Measurements from ENCODE around the gene PDE4B. TPM values are rescaled to one million over a fixed set of nuclear protein-coding genes. Genes with fewer than 3 reads are reported as not detected.
A peak's percentile ranks its signal among the peaks of the same experiment; 100 is the strongest.

Gene PDE4B
- total RNA-seq, 4 donors from 2014 or later, result 0.08 to 6.7 (median 3.4) TPM

- TF ChIP-seq CTCF (IDR thresholded peaks at IDR 0.05), result no peak
- TF ChIP-seq POLR2A (IDR thresholded peaks at IDR 0.05), result no peak
- H3K4me1 ChIP-seq, result peaks cover 0 to 32% (median 14%) of the 10 kb centered on the region in 3 donors
- DNase-seq, result no peak
- no peaks in the 10 kb centered on the region for H3K9me3 ChIP-seq
- no peaks in the 10 kb centered on the region for H3K36me3 ChIP-seq
- WGBS, 2 donors, result 66 to 86% methylated on average over 6 of the region's 6 CpGs
- H3K27me3 ChIP-seq, result no peaks in the 10 kb centered on the region
- intact Hi-C loops (cut with DNase I), result no loop called here
- H3K4me3 ChIP-seq, result no peak overlapping the region
- no peak overlapping the region for H3K27ac ChIP-seq
Measured at GRCh38 chr1:66296951-66297350, 504.3 kb downstream of the PDE4B start.

DNA sequence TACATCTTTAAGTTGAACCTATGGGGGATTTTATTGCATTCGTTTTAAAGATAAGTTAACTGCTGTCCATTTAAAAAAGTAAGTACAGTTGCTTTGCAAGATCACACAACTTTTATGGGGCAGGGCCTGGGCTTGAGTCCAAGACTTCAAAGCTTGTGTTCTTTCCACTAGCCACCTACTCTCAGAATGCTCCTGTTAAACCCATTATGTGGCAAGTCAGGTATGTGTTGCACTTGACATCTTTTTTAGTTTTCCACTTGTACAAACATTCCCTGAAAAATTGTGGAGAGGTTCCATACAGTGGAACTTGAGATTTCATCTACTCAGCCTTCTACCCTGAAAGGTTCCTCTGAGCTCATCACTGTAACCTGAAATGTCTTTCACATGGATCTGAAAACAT, 505.8 kb downstream of the PDE4B start:
- Histone ChIP-seq H3K27ac (no peak overlapping the region), H3K27me3 (no peaks in the 10 kb centered on the region), H3K4me1 (peaks cover 0 to 41% (median 17%) of the 10 kb centered on the region in 3 donors), H3K36me3 (no peaks in the 10 kb centered on the region), H3K9me3 (no peaks in the 10 kb centered on the region), H3K4me3 (no peak overlapping the region)
- TF ChIP-seq POLR2A (IDR thresholded peaks at IDR 0.05) (no peak), CTCF (IDR thresholded peaks at IDR 0.05) (no peak)
- 44 to 64% methylated on average over 1 of the region's 1 CpG for WGBS, 2 donors
- intact Hi-C loops (cut with DNase I), result no loop called here
- no peak for DNase-seq

DNA sequence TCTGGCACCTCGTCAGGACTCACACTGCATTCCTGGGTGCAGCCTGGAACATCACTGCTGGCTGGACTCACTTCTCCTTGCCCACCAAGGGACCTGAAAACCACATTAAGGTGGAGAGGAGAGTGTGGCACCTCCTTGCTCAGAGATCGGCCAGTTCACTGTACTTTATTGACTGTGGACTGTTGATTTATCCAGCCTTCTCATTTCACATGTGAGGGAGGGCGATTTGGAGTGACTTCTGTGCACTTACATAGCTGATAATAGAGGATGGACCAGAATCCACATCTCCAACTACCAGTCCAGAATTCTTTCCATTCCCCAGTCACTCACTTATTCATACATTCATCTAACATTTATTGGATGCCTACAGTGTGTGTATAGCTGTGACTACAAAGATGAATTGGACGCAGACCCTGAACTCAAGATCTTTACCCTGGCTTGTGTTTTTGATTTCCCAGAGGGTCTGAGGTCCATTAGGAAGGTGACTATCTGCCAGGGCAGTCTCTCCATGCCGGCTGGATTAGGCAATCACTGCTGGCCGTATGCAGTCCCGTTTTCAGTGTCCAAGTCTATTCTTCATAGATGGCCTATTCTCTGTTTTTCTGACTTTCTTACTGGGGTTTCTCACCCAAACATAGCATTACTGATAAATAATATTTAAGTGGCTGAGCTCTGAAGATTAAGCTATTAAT, 507.7 kb downstream of the PDE4B start:
- H3K4me3 ChIP-seq, result peak overlapping the region in 1 of 4 donors; percentile 31
- DNase-seq, result no peak
- 64 to 65% methylated on average over 7 of the region's 7 CpGs for WGBS, 2 donors
- no peaks in the 10 kb centered on the region for H3K36me3 ChIP-seq
- intact Hi-C loops (cut with DNase I), result no loop called here
- TF ChIP-seq POLR2A (IDR thresholded peaks at IDR 0.05), result no peak
- no peak for TF ChIP-seq CTCF (IDR thresholded peaks at IDR 0.05)
- peak overlapping the region; percentile 19 to 53 (median 48) for H3K27ac ChIP-seq
- H3K27me3 ChIP-seq, result no peaks in the 10 kb centered on the region
- peaks cover 0 to 28% (median 4%) of the 10 kb centered on the region in 3 donors for H3K4me1 ChIP-seq
- no peaks in the 10 kb centered on the region for H3K9me3 ChIP-seq

- Histone ChIP-seq H3K9me3 (no peaks in the 10 kb centered on the region), H3K4me1 (peaks cover 0 to 28% (median 3%) of the 10 kb centered on the region in 3 donors), H3K27me3 (no peaks in the 10 kb centered on the region), H3K4me3 (peak overlapping the region in 2 of 4 donors; percentile 5 to 31), H3K27ac (peak overlapping the region; percentile 19 to 53 (median 48)), H3K36me3 (no peaks in the 10 kb centered on the region)
- no peak for DNase-seq
- intact Hi-C loops (cut with DNase I), result no loop called here
- 18 to 40% methylated on average over 4 of the region's 4 CpGs for WGBS, 2 donors
- TF ChIP-seq POLR2A (IDR thresholded peaks at IDR 0.05), result no peak
- TF ChIP-seq CTCF (IDR thresholded peaks at IDR 0.05), result no peak
Measured at GRCh38 chr1:66300972-66301451, 508.3 kb downstream of the PDE4B start.

GRCh38 chr1:66302184-66302742, 509.6 kb downstream of the PDE4B start:
- Histone ChIP-seq H3K27ac (no peak overlapping the region), H3K4me1 (peaks cover 0 to 28% (median 3%) of the 10 kb centered on the region in 3 donors), H3K36me3 (no peaks in the 10 kb centered on the region), H3K9me3 (no peaks in the 10 kb centered on the region), H3K4me3 (no peak overlapping the region), H3K27me3 (no peaks in the 10 kb centered on the region)
- DNase-seq, result no peak
- no peak for TF ChIP-seq CTCF (IDR thresholded peaks at IDR 0.05)
- TF ChIP-seq POLR2A (IDR thresholded peaks at IDR 0.05), result no peak
- intact Hi-C loops (cut with DNase I), result no loop called here
- 93 to 96% methylated on average over 3 of the region's 3 CpGs for WGBS, 2 donors

Data from esophagus squamous epithelium (tissue), 5 donors.